ENCODE measurements around the gene CCZ1B.

DNA sequence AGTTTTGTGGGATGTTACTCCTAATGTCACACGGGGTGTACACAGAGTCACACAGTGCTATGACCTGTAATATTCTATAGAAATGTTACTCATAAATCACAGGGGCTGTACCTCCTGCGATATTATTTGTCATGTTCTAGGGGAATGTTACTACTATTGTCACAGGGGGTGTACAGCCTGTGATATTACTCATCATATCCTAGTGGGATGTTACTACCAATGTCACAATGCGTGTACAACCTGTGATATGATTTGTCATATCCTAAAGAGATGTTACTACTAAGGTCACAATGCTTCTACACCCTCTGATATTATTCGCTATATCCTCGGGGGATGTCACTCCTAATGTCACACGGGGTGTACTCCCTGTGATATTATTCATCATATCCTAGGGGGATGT, 7.6 kb upstream of the CCZ1B start:
- TF ChIP-seq CTCF (IDR thresholded peaks at IDR 0.05) = no peak
- TF ChIP-seq POLR2A (IDR thresholded peaks at IDR 0.05; ENCODE audit: low read length) = no peak
- TF ChIP-seq MAX (IDR thresholded peaks at IDR 0.05) = no peak
- no peak for TF ChIP-seq HDAC2 (IDR thresholded peaks at IDR 0.05)
- TF ChIP-seq USF2 (IDR thresholded peaks at IDR 0.05) = no peak
